PC-3 (cell line): Measurements from ENCODE around the gene RTN4RL2. TPM values are rescaled to one million over a fixed set of nuclear protein-coding genes. Genes with fewer than 3 reads are reported as not detected.

ENCODE experiments used
- ATAC-seq: fragments of 200-7000 bp; cut with Tn5 transposase; 2 replicates; pipeline ENCODE4 v1.9.1; 2020; ENCODE audit warnings: mild to moderate bottlenecking, moderate library complexity
- BruUV-seq: library from RNA; stranded (reverse); fragments of 400-500 nt; replicated peaks from 2 replicates; lab custom pipeline; 2021; lab: Mats Ljungman, UMichigan
- CTCF ChIA-PET: fragments of 300-600 bp; sonication (Branson Sonifier 250); formaldehyde crosslinking; loops from one replicate; lab custom pipeline; 2022; ENCODE audit warnings: antibody characterized with exemption; lab: Charles Lee
- POLR2A ChIA-PET: fragments of 300-600 bp; sonication (Branson Sonifier 250); formaldehyde crosslinking; loops from one replicate; lab custom pipeline; 2022; ENCODE audit warnings: antibody characterized with exemption; ENCODE audit not compliant: unreplicated experiment; lab: Charles Lee
- DNase-seq: peaks from one replicate; pipeline ENCODE4 v3.0.0-alpha.2; 2015
- H2AFZ ChIP-seq: fragments of 300-600 bp; sonication (generic); 2 replicates; pipeline ENCODE4 v1.6.0; 2016; ENCODE audit warnings: antibody characterized with exemption, low read length
- H3F3A ChIP-seq: fragments of 300-600 bp; sonication (generic); one replicate; pipeline ENCODE4 v1.6.0; 2017; ENCODE audit warnings: antibody characterized with exemption, low read length, control low read depth, mild to moderate bottlenecking; ENCODE audit not compliant: unreplicated experiment
- H3K27ac ChIP-seq: fragments of 300-600 bp; sonication (generic); 2 replicates; pipeline ENCODE4 v1.5.1; 2016; ENCODE audit warnings: mild to moderate bottlenecking, low read length
- H3K27me3 ChIP-seq: fragments of 300-600 bp; sonication (generic); 2 replicates; pipeline ENCODE4 v1.6.1; 2016; ENCODE audit warnings: low read length, mixed read lengths
- H3K36me3 ChIP-seq: fragments of 300-600 bp; sonication (generic); 2 replicates; pipeline ENCODE4 v1.6.1; 2016; ENCODE audit warnings: low read depth, mixed run types, low read length, mixed read lengths
- H3K4me1 ChIP-seq: fragments of 300-600 bp; sonication (generic); 2 replicates; pipeline ENCODE4 v1.5.1; 2016; ENCODE audit warnings: low read length; ENCODE audit not compliant: insufficient read depth
- H3K4me2 ChIP-seq: fragments of 300-600 bp; sonication (generic); 2 replicates; pipeline ENCODE4 v1.6.0; 2016; ENCODE audit warnings: low read length
- H3K4me3 ChIP-seq: fragments of 300-600 bp; sonication (generic); 2 replicates; pipeline ENCODE4 v1.5.1; 2016; ENCODE audit warnings: mild to moderate bottlenecking, low read length, mixed read lengths
- H3K79me2 ChIP-seq: fragments of 300-600 bp; sonication (generic); 2 replicates; pipeline ENCODE4 v1.6.1; 2017; ENCODE audit warnings: low read length, mixed read lengths
- H3K9ac ChIP-seq: fragments of 300-600 bp; sonication (generic); 2 replicates; pipeline ENCODE4 v1.6.0; 2016; ENCODE audit warnings: mild to moderate bottlenecking, low read length
- H3K9me2 ChIP-seq: fragments of 300-600 bp; sonication (generic); replicated peaks from 2 replicates; pipeline ENCODE4 v1.6.1; 2016; ENCODE audit warnings: mixed run types, low read length, mixed read lengths
- H3K9me3 ChIP-seq: fragments of 300-600 bp; sonication (generic); 2 replicates; pipeline ENCODE4 v1.6.1; 2016; ENCODE audit warnings: low read length, mixed read lengths
- H4K20me1 ChIP-seq: fragments of 300-600 bp; sonication (generic); 2 replicates; pipeline ENCODE4 v1.6.1; 2016; ENCODE audit warnings: low read length, mixed read lengths
- CTCF ChIP-seq: fragments of 300-600 bp; sonication (generic); conservative IDR thresholded peaks from 2 replicates; pipeline ENCODE4 v1.5.1; 2017; ENCODE audit warnings: antibody characterized with exemption, low read depth, mild to moderate bottlenecking, low read length
- EZH2 ChIP-seq: fragments of 300-600 bp; sonication (generic); IDR thresholded peaks from one replicate; pipeline ENCODE4 v1.6.1; 2017; ENCODE audit warnings: antibody characterized with exemption, mild to moderate bottlenecking, low read length; ENCODE audit not compliant: unreplicated experiment
- EZH2phosphoT487 ChIP-seq: fragments of 300-600 bp; sonication (generic); IDR thresholded peaks from 2 replicates; pipeline ENCODE4 v1.6.1; 2018; ENCODE audit warnings: mild to moderate bottlenecking, antibody characterized with exemption, low read length, borderline replicate concordance
- intact Hi-C: fragments of 100-400 bp; cut with micrococcal nuclease; formaldehyde crosslinking; loops from 2 replicates; pipeline ENCODE4 v1.9.0; 2023
- total RNA-seq: library from RNA; depleted of rRNA; stranded (reverse); fragments of >200 nt; gene quantifications from 2 replicates; pipeline ENCODE4 v1.2.3, GENCODE V29; 2014

The RTN4RL2 gene
- total RNA-seq, 1 experiment from 2014 or later, result 3.5 TPM

- no TSS peak for BruUV-seq
Measured at GRCh38 chr11:57502376-57502775, 42.0 kb downstream of the RTN4RL2 start.

GRCh38 chr11:57502870-57503269 lies 42.5 kb downstream of the RTN4RL2 start:
- H3K9me2 ChIP-seq, result no peaks in the 10 kb centered on the region
- no peak for DNase-seq
- TF ChIP-seq CTCF (no peak), EZH2phosphoT487 (no peak), EZH2 (no peak)
- no peaks in the 10 kb centered on the region for H3K9me3 ChIP-seq
- H3K36me3 ChIP-seq, result no peaks in the 10 kb centered on the region
- ChIA-PET POLR2A (no interaction called here), CTCF (interaction anchor here (0.6 kb wide), 1 partner anchor 157 kb away, joined by 4 read pairs; no protein-coding TSS in a partner anchor)
- H3K27me3 ChIP-seq, result no peaks in the 10 kb centered on the region
- H3K4me1 ChIP-seq, result peaks cover 9% of the 10 kb centered on the region; the same call in 1 of the 2 replicates
- H3K27ac ChIP-seq, result no peak overlapping the region
- no peak overlapping the region for H3K4me3 ChIP-seq
- no TSS peak for BruUV-seq
- no peak overlapping the region for H3K9ac ChIP-seq
- ATAC-seq, result no peak
- intact Hi-C loops, result no loop called here
- H3K79me2 ChIP-seq, result no peaks in the 10 kb centered on the region
- no peak overlapping the region for H2AFZ ChIP-seq
- H3K4me2 ChIP-seq, result no peak overlapping the region
- no peaks in the 10 kb centered on the region for H4K20me1 ChIP-seq
- H3F3A ChIP-seq, result no peaks in the 10 kb centered on the region

More at GRCh38 chr11:57502376-57502775, 42.0 kb downstream of the RTN4RL2 start:
- TF ChIP-seq EZH2, result no peak
- TF ChIP-seq EZH2phosphoT487, result no peak
- TF ChIP-seq CTCF, result no peak
- Histone ChIP-seq H3K27me3 (no peaks in the 10 kb centered on the region), H3K79me2 (no peaks in the 10 kb centered on the region), H3K9me2 (no peaks in the 10 kb centered on the region), H3K27ac (no peak overlapping the region), H3K4me2 (no peak overlapping the region), H3K36me3 (no peaks in the 10 kb centered on the region), H4K20me1 (no peaks in the 10 kb centered on the region), H3K9me3 (no peaks in the 10 kb centered on the region), H3K4me3 (no peak overlapping the region), H3K4me1 (peaks cover 9% of the 10 kb centered on the region; the same call in 1 of the 2 replicates), H3K9ac (no peak overlapping the region), H3F3A (no peaks in the 10 kb centered on the region), H2AFZ (no peak overlapping the region)
- no peak for DNase-seq
- no peak for ATAC-seq
- POLR2A ChIA-PET, result no interaction called here
- CTCF ChIA-PET, result interaction anchor here (0.7 to 1.0 kb wide), 3 partner anchors 9 to 157 kb away, joined by 4 to 6 read pairs (median 4); no protein-coding TSS in a partner anchor
- intact Hi-C loops, result no loop called here

GRCh38 chr11:57504511-57504910 lies 44.2 kb downstream of the RTN4RL2 start:
- H2AFZ ChIP-seq, result no peak overlapping the region
- H3K27ac ChIP-seq, result no peak overlapping the region
- ATAC-seq (no peak), DNase-seq (no peak)
- no TSS peak for BruUV-seq
- H4K20me1 ChIP-seq, result no peaks in the 10 kb centered on the region
- H3K27me3 ChIP-seq, result no peaks in the 10 kb centered on the region
- no peaks in the 10 kb centered on the region for H3K9me3 ChIP-seq
- H3K9me2 ChIP-seq, result no peaks in the 10 kb centered on the region
- H3K9ac ChIP-seq, result no peak overlapping the region
- ChIA-PET POLR2A (no interaction called here), CTCF (interaction anchor here (0.7 kb wide), 1 partner anchor 155 kb away, joined by 3 read pairs; no protein-coding TSS in a partner anchor)
- TF ChIP-seq CTCF (no peak), EZH2 (no peak), EZH2phosphoT487 (no peak)
- no peak overlapping the region for H3K4me3 ChIP-seq
- H3K4me2 ChIP-seq, result no peak overlapping the region
- H3K4me1 ChIP-seq, result peaks cover 9% of the 10 kb centered on the region; the same call in 1 of the 2 replicates
- no peaks in the 10 kb centered on the region for H3F3A ChIP-seq
- no peaks in the 10 kb centered on the region for H3K79me2 ChIP-seq
- intact Hi-C loops, result no loop called here
- no peaks in the 10 kb centered on the region for H3K36me3 ChIP-seq
